ENCODE results near the gene DAPK1.

DAPK1 gene

DNA sequence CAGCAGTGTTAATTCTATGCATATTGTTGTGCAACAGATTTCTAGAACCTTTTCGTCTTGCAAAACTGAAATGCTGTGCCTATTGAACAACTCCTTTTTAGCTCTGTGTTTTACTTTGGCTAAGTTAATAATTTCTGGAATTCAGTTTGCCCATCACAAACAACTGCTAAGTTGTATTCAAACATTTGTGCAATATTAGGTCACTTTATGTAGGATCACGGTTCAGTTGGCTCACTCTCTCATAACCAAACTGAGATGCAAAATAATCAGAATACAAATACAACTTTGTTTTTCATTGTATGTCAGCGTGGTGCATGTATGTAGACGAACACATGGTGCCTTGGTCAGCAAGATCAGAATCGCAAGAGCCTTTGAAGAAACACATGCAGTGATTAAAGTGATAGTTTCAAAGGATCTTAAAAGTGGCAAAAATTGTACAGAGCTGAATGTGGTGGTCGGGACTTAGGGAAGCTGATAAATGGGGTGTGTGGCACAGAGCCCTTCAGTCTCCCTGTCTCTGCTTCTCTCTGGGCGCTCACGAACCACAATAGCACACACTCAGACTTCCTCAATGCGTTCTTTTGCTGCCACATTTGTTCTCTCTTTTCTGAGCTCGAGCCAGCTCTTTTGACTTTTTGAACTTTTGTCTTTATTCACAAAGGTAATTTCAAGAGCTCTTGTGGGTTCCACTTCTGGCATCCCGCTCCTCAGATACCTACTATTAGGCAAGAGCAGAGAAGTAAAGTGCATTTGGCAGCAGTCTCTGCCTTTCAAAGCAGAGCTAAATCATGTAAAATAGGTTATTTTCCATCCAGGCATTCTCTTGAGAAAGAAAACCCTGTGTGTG lies 115.8 kb downstream of the DAPK1 start:
- in situ Hi-C loops (cut with HindIII; ENCODE audit: low sequenced_read_pairs), result no loop called here
- DNase-seq (ENCODE audit: low read depth), result no peak
- TF ChIP-seq, protein P1, sequence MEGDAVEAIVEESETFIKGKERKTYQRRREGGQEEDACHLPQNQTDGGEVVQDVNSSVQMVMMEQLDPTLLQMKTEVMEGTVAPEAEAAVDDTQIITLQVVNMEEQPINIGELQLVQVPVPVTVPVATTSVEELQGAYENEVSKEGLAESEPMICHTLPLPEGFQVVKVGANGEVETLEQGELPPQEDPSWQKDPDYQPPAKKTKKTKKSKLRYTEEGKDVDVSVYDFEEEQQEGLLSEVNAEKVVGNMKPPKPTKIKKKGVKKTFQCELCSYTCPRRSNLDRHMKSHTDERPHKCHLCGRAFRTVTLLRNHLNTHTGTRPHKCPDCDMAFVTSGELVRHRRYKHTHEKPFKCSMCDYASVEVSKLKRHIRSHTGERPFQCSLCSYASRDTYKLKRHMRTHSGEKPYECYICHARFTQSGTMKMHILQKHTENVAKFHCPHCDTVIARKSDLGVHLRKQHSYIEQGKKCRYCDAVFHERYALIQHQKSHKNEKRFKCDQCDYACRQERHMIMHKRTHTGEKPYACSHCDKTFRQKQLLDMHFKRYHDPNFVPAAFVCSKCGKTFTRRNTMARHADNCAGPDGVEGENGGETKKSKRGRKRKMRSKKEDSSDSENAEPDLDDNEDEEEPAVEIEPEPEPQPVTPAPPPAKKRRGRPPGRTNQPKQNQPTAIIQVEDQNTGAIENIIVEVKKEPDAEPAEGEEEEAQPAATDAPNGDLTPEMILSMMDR (IDR thresholded peaks at IDR 0.05; ENCODE audit: low read depth, low read length, missing control alignments), result no peak
- H3K4me3 ChIP-seq (ENCODE audit: low read depth, low read length), result no peak overlapping the region

DNA sequence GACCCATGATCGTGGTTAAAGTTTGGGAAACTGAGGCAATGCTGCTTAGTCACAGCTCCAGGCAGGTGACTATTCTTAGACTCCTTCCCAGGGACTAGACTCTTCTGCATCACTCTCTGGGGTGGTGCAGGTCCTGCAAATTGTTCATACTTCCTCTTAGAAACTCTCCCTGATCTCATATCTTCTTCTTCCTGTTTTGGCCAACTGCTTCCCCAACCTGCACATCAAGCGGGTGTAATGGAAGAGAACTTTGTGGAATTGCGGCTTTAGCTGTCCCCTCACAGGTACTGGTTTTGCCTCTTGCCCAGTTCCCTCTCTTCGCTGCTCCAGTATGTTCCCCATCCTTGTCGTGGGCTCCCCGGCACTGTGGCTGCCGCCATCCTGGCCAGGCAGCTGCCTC lies 116.7 kb downstream of the DAPK1 start:
- TF ChIP-seq, protein P1 (IDR thresholded peaks at IDR 0.05; ENCODE audit: low read depth, low read length, missing control alignments), result no peak
- in situ Hi-C loops (cut with HindIII; ENCODE audit: low sequenced_read_pairs), result no loop called here
- DNase-seq (ENCODE audit: low read depth), result no peak
- H3K4me3 ChIP-seq (ENCODE audit: low read depth, low read length), result no peak overlapping the region

DNA sequence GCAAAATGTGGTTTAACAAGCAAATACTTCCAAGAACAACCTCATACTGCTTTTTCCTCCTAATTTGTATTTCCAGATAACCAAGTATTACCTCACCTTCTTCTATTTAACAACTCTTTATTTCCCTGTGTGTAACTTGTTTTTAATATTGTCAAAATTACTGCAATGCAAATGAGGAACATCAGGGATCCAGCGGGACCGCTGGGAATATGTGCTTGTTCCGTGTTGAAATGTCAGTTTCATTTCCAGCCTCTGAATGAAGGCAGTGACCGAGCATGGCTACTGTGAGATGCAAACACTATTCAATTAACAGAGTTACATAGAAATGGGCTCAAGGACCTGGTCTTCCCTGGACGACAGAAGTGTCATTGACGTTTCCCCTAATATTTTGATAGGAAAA lies 117.5 kb downstream of the DAPK1 start:
- H3K4me3 ChIP-seq (ENCODE audit: low read depth, low read length), result no peak overlapping the region
- in situ Hi-C loops (cut with HindIII; ENCODE audit: low sequenced_read_pairs), result no loop called here
- no peak for DNase-seq (ENCODE audit: low read depth)
- TF ChIP-seq, protein P1 (IDR thresholded peaks at IDR 0.05; ENCODE audit: low read depth, low read length, missing control alignments), result no peak

DNA sequence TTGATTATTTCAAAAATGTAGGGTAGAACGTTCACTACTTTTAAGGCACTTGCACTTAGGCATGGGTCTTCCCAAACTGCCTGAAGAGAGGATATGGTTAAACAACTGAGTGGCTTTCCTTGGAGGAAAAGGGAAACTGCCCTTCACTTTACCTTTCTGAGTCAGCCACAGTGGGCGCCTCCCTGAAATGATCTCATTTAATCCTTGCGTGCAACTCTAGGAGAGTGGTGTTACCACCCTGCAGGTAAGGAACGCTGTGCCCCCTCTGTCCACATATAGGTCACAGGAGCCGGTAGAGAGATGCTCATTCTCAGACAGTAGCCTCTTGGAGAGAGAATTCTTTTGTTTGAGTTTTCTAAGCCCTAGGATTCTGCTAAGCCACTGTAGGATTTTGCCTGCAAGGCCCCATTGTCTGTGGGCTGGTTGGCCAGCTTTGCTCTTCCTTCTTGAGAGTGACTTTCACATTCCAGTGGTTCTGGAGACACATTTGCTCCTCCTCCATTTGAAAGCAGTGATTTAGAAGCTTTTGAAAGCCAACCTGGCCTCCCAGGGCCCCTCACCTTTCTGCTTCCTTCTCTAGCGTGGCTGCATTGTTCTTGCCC lies 118.0 kb downstream of the DAPK1 start:
- in situ Hi-C loops (cut with HindIII; ENCODE audit: low sequenced_read_pairs), result no loop called here
- H3K4me3 ChIP-seq (ENCODE audit: low read depth, low read length), result no peak overlapping the region
- TF ChIP-seq, protein P1 (IDR thresholded peaks at IDR 0.05; ENCODE audit: low read depth, low read length, missing control alignments), result no peak
- DNase-seq (ENCODE audit: low read depth), result no peak

DNA sequence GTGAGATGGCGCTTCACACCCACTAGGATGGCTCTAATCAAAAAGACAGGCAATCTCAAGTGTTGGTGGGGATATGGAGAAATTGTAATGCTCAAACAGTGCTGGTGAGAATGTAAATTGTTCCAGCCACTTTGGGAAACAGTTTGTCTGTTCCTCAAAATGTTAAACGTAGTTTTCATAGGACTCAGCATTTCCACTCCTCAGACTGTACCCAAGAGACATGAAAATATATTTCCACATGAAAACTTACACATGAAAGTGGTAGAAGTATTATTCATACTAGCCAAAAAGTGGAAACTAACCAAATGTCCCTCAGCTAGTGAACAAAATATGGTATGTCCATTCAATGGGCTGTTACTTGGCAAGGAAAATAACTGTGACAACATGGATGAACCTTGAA lies 120.6 kb downstream of the DAPK1 start:
- TF ChIP-seq, protein P1 (IDR thresholded peaks at IDR 0.05; ENCODE audit: low read depth, low read length, missing control alignments), result no peak
- H3K4me3 ChIP-seq (ENCODE audit: low read depth, low read length), result no peak overlapping the region
- no peak for DNase-seq (ENCODE audit: low read depth)
- in situ Hi-C loops (cut with HindIII; ENCODE audit: low sequenced_read_pairs), result no loop called here

DNA sequence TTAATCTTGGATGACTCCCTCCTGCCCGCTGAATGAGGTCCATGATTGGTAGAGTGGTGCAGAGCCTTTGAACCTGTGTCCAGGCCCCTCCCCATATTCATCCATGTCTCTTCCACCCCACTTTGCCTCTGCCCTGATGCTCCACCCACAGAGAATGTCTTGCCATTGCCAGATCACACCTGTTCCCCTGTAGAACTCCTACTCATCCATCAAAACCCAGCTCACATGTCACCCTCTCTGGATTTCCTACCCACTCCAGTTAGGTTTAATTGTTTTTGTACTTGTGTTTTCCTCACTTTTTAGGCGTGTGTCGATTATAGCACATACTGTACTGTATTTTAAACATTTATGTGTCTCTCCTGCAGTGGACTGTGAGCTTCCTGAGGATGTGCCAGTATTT lies 121.3 kb downstream of the DAPK1 start:
- no peak overlapping the region for H3K4me3 ChIP-seq (ENCODE audit: low read depth, low read length)
- TF ChIP-seq, protein P1 (IDR thresholded peaks at IDR 0.05; ENCODE audit: low read depth, low read length, missing control alignments), result no peak
- in situ Hi-C loops (cut with HindIII; ENCODE audit: low sequenced_read_pairs), result no loop called here

More for the DNA sequence above, 121.3 kb downstream of the DAPK1 start:
- DNase-seq (ENCODE audit: low read depth), result no peak
